Activated T-cell treated with anti-CD3 and anti-CD28 coated beads for 1 hour (primary cell): ENCODE results near the gene C2orf42.
A peak's percentile ranks its signal among the peaks of the same experiment; 100 is the strongest.
"Not testable (repeated sequence)": the region's sequence is repeated elsewhere in the genome, so short reads cannot be mapped to it uniquely, and the experiment has no call there.

Experiments used
- DNase-seq: peaks from one replicate; pipeline ENCODE4 v3.0.0-alpha.2; 2020; ENCODE audit warnings: low read depth

The C2orf42 gene

DNA sequence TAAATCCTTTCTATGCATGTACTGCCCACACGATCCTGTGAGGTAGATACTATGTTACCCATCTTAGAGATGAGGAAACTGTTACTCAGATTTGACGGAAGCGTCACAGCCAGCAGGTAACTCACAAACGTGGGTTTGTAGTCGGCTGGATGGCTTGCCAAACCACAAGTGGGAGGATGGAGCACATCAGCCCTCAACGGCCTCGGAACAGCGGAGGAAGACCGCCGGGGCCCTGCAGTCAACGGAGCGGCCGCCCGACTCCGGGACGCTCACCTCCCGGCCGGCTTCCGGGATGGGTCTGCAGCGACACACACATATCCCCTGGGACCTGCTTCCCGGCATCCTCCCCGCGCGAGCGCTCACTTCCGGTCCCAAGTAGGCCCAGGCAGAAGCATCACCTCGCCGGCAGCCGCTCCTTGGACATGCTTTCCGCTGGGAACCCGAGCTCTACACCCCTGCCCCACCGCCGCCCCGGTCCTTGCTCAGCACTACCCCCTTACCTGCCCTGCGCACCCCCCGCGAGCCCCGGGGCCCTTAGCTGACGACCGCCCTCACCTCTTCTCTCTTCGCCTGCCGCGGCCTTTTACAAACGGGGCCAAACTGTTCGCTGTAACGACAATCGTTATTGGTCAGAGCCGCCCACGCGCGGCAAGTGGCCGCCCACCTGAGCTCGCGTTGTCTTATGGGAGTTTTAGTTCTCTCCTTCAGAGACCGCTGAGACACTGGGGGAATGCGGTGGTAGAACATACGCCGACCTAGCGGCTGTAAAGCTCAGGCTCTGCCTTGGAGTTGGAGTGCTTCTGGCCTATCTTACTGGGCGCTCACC, at the start of gene C2orf42:
Gene C2orf42 (minus strand): TSS at position 602 of the 826 bp plus-strand sequence. CDS start 9,034 bp downstream, outside the sequence.
- DNase-seq: peak; percentile 90

DNA sequence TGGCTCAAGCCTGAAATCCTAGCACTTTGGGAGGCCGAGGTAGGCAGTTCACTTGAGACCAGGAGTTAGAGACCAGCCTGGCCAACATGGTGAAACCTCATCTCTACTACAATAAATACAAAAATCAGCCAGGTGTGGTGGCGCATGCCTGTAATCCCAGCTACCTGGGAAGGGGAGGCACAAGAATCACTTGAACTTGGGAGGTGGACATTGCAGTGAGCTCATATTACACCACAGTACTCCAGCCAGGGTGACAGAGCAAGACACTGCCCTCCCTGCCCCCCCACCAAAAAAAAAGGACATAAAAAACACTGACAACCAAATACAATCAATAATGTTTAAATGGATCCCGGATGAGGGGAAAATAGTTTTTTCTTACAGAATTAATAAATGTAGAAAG, 49.8 kb upstream of the C2orf42 start:
- DNase-seq: no peak

DNA sequence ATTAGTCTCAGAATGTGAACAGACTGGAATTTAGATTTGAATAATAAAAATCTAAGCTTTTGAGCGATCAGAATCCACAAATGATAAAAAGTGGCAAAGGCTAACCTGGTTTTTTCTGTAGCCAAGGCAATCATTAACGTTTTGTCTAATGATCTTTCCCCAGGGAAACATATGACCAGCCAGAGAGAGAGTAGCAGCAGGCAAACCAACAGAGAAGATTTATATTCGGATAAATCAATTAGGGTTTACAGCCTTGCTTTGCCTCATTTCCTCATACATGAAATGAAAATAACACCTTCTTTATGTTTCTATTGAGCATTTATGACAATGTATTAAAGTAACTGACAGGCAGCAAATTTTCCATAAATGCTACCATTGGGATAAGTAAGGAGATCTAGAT, 43.1 kb upstream of the C2orf42 start:
- no peak for DNase-seq

DNA sequence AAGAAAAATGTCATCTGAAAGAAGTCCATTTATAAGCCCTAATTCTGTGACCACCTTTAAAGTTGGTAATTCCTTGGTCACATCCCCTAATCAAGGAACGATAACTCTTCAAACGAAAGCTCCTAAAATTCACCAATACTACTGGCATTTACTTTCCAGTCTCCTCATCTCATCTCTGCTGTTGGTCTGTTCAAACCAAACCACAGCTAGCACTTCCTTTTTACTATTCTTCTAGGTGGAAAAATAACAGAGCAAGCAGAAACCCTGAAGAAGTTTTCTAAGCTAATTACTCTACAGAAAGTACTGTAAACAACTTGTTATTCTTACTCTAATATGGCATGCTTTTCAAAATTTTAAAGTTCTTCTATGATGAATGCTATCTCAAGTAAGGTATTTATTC, 36.0 kb upstream of the C2orf42 start:
- DNase-seq: no peak

DNA sequence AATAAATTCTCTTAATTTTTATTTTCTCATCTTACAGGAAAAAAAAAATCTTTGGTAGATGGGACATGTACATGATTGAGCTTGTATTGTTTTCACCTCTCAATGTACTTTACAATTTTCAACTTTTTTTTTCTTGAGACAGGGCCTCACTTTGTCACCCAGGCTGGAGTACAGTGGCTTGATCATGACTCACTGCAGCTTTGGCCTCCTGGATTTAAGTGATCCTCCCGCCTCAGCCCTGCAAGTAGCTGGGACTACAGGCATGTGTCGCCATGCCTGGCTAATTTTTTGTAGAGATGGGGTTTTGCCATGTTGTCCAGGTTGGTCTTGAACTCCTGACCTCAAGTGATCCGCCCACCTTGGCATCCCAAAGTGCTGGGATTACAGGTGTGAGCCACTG, 32.5 kb upstream of the C2orf42 start:
- DNase-seq: not testable (repeated sequence)

DNA sequence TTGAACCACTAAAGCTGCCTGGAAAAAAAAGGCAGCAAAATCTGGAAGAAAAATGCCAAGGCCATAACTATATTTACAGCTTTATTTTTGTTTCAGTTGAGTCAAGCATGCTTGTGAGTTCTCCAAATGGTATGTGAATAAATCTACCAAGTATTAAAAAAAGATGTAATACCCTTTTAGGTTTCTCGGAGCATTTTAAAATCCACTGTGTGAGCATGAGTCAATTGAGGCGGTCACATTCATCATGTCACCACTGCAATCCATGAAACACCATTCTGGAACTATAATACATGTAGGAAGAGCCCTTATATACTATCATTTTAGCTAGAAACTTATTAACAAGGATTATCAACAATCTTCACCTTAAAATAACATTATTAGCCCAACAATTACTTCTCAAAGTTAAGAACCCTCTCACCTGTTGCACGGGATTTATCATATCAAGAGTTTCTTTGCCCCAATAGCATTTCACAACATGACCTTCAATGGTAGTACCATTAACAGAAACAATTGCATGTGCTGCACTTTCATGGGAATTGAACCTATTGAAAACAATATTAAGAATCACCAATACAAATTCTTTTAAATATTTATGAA, 24.2 kb upstream of the C2orf42 start:
- DNase-seq: no peak

DNA sequence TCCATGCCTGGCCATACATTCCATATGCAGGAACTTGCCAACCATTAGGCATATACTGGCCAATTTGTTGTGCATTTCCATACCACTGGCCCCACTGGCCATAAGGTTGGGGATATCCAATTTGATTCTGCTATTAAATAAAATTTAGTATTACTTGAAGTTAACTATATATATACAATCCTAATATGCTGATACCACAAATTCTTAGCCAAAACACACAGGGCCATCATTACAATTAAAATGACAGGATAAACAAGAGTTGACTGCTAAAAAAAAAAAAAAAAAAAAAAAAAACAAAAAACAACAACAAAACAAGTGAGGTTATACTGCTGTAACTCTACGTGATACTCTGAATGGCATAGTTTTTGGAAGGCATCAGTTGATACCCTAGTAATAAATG, 23.5 kb upstream of the C2orf42 start:
- no peak for DNase-seq

DNA sequence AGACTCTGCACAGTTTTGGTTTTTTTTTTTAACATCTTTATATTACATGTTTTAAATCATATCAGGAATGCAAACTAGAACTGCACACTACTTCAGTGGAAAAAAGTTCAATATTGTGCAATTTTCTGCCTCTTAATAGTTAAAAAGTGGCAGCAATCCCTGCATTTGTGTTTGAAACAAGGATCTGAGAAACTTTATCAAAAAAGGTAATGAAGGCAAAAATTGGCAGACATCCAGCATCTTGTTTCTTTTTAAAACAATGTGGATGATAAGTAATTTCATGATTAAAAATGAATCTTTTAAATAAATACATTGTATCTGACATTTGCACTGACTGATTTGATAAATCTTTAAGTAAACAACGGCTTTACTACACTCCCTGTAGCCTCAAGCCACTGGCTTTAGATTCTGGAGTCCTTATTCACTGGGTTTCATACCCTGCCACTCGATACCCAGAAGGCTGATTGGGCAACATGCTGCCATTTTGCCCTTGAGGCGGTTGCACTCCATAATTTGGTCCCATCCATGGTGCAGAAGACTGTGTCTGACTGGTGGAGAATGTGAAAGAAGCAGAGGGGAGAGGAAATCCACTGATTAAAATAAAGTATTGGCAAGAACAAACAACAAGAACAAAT, 21.6 kb upstream of the C2orf42 start:
- DNase-seq: no peak

DNA sequence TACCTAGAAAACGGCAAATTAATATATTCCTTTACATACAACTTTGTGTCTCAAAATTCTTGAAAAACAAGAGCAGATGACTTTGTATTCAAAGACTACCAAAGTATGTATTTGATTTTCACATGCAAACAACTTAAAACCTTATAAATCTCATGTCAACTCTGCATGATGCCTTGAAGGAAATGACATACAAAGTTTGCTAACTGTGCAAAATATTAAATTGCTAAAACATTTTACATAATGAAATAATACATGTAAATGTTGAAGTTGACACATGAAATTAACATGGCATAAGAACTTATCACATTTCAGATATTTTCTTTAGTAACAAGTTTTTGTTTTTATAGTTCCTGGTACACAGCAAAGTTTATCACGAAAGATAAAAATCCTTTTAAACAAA, 20.8 kb upstream of the C2orf42 start:
- no peak for DNase-seq

DNA sequence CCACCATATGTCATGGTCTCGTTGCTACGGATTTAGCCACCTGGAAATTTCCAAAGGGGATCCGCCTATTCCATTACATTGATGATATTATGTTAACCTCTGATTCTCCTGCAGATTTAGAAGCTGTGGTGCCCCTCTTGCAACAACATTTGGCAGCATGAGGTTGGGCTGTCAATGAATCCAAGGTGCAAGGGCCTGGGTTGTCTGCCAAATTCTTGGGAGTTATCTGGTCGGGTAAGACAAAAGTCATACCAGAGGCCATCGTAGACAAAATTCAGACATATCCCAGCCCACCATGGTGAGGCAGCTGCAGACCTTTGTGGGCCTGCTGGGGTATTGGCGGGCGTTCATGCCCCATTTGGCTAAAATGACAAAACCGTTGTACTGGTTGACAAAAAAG, 13.6 kb upstream of the C2orf42 start:
- no peak for DNase-seq

DNA sequence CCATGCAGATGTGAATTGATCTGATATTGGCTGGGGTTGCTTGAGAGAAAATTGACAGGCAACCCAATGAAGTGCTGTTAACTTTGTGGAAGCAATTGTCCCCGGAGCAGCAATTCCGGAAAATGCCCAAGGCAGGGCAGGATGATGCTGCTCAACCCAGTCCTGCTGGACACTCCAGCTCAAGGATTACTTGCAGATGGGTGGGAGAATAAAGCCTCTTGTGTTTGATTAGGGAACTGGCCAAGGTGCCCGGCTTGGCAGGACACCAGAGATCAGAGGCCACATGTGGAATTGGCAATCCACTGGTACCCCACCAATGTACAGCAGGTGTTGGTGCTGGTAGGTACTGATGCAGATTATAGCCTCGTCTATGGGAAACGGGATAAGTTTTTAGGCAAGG, 12.3 kb upstream of the C2orf42 start:
- DNase-seq: no peak

DNA sequence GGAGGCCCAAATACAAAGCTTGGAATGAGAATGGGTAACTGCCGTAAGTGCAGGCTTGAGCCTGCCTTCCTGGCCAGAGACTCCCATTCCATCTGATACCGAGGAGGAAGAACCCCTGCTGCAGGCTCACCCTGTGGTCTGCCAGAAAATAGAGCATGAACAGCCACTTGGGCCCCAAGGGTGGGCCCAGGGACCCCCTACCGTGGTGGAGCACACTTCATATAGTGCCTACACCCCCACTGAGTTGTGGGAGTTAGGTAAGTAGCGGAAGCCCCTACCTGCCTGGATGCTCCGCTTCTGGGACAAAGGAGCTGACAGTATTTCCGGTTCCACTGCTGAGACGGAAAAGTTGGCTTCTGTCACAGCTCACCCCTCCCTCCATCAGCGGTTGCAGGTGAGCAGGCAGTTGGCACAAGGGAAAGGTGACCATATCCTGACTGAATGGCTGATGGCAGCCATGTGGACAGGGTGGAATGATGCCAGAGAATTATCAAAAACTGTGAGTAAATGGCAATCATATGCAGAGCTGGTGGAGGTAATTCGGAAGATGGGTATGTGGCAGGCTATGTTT, 11.5 kb upstream of the C2orf42 start:
- DNase-seq: no peak

DNA sequence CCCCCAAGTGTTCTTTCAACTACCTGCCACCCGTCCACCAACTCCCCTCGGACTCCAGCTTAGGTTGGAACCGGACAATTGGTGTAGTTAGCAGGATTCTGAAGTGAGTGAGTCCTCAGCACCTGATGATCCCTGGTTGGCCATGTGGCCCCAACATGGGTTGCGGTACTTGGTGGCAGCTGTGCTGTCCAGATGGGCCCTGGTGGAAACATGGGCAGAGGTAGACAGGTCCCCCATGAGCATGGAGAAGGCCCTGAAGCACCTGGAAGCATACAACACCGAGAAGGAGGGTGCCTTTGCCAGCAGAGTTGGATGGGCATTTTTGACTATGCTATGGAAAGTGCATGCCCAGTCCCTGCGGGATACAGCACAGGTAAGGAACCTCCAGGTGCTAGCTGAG, 11.0 kb upstream of the C2orf42 start:
- DNase-seq: no peak

DNA sequence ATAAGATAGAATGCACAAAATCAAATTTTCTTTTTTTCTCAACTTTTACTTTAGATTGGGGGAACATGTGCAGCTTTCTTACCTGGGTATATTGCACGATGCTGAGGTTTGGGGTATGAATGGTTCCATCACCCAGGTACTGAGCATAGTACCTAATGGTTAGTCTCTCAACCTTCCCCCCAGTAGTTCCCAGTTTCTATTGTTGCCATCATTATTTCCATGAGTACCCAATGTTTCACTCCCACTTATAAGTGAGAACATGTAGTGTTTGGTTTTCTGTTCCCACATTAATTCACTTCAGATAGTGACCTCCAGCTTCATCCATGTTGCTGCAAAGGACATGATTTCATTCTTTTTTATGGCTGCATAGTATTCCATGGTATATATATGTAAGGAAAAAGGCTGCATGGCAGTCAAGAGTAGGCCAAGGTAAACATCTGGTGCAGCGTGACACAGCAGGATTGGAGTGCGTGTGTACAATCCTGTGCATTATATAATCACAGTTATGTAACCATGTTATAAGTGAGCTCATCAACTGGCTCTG, 10.5 kb upstream of the C2orf42 start:
- no peak for DNase-seq

DNA sequence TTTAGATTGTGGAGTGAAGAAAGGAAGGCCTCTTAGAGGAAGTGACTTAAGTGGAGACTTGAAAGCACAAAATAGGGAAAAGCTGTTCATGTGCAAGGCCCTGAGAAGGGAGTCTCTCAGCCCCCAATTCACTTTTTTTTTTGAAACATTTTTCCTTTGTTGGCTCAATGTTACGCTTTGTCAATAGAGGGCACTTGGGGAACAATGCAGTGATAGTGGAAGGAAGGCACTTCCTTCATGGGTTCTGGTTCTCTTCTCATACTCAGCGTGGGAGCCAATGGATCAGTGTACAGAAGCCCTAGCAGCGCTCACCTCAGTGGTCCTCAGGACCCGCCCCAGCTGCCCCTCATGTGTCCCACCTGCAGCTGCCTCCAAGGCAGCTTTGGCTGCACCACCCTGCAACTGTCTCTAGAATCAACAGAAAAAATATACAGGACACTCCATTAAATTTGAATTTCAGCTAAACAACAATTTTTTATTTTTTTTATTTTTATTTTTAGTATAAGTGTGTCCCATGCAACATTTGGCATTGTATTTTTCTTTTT, 8.6 kb upstream of the C2orf42 start:
- no peak for DNase-seq

DNA sequence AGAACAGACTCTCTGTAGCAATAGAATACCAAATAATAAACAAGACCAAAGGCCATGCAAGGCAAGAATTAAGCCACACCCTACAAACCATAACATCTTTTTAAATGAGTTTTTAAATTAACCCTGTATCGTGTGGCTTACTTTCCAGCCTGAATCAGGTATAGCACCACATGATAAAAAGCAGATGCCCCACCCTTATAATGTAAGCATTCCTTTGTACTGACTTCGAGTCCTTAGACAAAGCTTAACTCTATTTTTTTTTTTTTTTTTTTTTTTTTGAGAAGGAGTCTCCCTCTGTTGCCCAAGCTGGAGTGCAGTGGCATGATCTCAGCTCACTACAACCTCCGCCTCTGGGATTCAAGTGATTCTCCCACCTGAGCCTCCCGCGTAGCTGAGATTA, 1.7 kb upstream of the C2orf42 start:
- DNase-seq: no peak

DNA sequence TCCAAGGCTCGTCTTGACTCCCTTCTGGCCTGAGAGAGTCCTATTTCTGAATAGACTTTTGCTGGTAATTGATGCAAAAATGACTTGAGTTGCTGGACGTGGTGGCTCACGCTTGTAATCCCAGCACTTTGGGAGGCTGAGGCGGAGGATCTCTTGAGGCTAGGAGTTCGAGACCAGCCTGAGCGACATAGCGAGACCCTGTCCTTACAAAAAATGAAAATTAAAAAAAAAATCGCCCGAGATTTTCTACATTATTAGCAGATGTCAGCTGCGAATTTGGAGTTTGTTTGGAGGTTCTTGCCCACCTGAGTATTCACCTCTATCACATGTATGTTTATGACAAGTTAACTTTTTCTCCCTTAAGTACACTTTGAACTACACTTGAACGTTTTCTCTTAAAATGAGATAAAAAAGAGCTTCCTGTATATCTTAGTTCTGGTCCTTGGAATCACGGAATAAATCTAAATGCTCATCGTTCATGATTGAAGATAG, 471 bp upstream of the C2orf42 start:
- DNase-seq: no peak

DNA sequence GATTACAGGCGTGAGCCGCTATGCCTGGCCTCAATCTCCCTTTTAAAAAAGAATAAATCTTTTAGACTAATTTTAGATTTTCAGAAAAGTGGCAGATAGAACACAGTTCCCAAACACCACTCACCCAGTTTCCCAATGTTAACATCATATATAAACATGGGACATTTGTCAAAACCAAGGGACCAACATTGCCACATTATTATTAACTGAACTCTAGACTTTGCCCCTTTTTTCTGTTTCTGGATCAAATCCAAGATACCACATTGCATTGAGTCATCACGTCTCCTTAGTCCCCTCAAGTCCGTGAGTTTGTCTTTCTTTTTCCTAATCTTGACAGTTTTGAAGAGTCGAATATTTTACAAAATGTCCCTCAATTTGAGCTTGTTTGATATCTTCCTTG, 2.4 kb downstream of the C2orf42 start:
- DNase-seq: no peak

DNA sequence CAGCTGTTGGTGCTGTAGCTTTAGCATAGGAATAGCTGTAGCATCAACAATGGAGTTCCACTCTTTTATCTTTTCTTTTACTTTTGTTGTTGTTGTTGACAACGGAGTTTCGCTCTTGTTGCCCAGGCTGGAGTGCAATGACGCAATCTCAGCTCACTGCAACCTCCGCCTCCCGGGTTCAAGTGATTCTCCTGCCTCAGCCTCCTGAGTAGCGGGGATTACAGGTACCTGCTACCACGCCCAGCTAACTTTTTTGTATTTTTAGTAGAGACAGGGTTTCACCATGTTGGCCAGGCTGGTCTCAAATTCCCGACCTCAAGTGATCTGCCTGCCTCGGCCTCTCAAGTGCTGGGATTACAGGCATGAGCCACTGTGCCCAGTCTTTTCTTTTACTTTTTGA, 3.6 kb downstream of the C2orf42 start:
- not testable (repeated sequence) for DNase-seq

DNA sequence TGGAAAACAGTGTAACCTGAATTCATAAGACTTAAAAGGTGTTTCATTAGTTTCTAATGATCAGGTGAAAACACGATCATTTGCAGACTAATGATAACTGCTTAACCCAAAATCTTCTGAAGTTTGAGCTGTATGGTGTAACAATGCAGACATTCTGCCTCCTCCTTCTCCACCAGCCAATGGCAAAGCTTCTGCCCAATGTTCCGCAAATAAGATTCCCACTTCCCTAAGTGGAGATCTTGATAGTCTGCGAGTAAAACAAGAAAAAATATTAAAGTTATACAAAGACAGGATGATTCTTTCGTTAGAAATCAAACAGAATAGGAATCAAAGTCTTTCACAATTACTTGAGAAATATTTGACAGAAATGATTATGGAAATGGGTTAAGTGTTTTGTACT, 8.1 kb downstream of the C2orf42 start:
- DNase-seq: no peak

DNA sequence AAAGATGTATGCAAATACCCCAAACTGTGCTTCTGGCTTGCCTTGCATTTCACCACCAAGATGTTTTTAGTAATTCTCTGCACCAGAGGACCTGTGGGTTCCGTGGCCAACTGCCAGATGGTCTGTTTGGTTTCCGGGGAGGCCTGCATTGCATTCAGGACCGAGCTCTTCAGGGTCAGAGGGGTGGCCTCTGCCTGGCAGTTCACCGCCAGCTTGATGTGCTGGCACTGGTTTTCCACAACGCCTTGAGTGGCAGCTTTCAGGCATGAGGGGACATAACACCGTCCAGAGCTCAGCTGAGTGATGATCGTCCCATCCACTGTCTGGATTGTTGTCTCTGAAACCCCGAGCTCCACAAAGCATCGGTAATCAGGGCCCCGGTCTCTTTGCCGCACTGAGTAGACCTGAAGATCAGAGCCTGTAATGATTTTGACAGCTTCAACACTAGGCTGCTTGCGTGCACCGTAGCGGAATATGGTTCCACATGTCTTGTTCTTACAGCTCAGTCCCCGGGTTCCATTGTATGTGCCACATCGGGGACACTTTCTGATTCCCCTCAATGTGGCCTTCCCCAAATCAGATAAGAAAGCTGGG, 9.4 kb downstream of the C2orf42 start:
- DNase-seq: no peak

DNA sequence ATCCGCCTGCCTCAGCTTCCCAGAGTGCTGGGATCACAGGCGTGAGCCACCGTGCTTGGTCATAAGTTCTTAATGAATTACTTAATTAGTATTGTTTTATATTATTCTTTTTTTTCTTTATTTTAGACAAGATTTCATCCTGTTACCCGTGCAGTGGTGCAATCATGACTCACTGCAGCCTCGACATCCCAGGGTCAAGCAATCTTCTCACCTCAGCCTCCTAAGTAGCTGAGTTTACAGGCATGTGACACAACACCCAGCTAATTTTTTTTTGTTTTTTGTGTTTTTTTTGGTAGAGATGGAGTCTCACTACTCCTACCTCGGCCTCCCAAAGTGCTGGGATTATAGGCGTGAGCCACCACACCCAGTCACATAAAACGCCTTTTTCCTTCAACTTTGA, 17.3 kb downstream of the C2orf42 start:
- DNase-seq: no peak
